ENCODE data around the gene UBE3A.

DNA sequence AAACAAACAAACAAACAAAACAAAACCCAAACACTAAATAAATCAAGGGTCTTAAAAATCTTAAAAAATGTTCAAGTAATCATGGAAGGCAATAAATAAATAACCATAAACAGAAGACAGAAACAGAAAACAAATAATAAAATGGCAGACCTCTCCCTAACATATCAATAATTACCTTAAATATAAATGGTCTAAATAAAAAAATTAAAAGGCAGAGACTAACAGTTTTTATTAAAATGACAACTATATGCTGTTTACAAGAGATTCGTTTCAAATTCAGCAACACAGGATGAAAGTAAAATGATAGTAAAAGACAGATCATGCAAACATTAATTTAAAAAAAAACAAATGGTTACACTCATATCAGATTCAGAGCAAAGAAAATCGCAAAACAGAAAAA, 91.1 kb downstream of the UBE3A start:
- TF ChIP-seq TAF1 (IDR thresholded peaks at IDR 0.05; ENCODE audit: borderline replicate concordance, insufficient read depth, low read length) (no peak), POLR2AphosphoS5 (IDR thresholded peaks at IDR 0.05; ENCODE audit: low read depth, low read length) (no peak), SIN3A (IDR thresholded peaks at IDR 0.05; ENCODE audit: borderline replicate concordance, insufficient read depth, low read length) (no peak)

Data from PFSK-1 (cell line).